NCI-H2227 treated with DMSO at 0.1 percent for 48 hours (cell line): ENCODE measurements around the gene SORL1.

Experiments used
- DNase-seq: peaks from one replicate; lab custom pipeline; 2025; lab: John Stamatoyannopoulos, UW

Gene SORL1

GRCh38 chr11:121535129-121535796 lies 83.1 kb downstream of the SORL1 start:
- no peak for DNase-seq

GRCh38 chr11:121536126-121536525 lies 84.0 kb downstream of the SORL1 start:
- no peak for DNase-seq

GRCh38 chr11:121538054-121538453 lies 85.9 kb downstream of the SORL1 start:
- no peak for DNase-seq

- DNase-seq: no peak
Observed at GRCh38 chr11:121539000-121539399, 86.9 kb downstream of the SORL1 start.

- DNase-seq: no peak
Observed at GRCh38 chr11:121540627-121541026, 88.5 kb downstream of the SORL1 start.

GRCh38 chr11:121543836-121544380 lies 91.8 kb downstream of the SORL1 start:
- DNase-seq: no peak

- no peak for DNase-seq
Observed at GRCh38 chr11:121544956-121545355, 92.8 kb downstream of the SORL1 start.

GRCh38 chr11:121547574-121547973 lies 95.5 kb downstream of the SORL1 start:
- DNase-seq: no peak

GRCh38 chr11:121550247-121551030 lies 98.3 kb downstream of the SORL1 start:
- DNase-seq: no peak

- no peak for DNase-seq
Observed at GRCh38 chr11:121551463-121551862, 99.3 kb downstream of the SORL1 start.

- no peak for DNase-seq
Observed at GRCh38 chr11:121552154-121552553, 100.0 kb downstream of the SORL1 start.

- DNase-seq: no peak
Observed at GRCh38 chr11:121552644-121553043, 100.5 kb downstream of the SORL1 start.

GRCh38 chr11:121553389-121553788 lies 101.3 kb downstream of the SORL1 start:
- no peak for DNase-seq

GRCh38 chr11:121553806-121554205 lies 101.7 kb downstream of the SORL1 start:
- no peak for DNase-seq

GRCh38 chr11:121554552-121554951 lies 102.4 kb downstream of the SORL1 start:
- DNase-seq: peak; percentile 33

GRCh38 chr11:121555121-121555520 lies 103.0 kb downstream of the SORL1 start:
- DNase-seq: no peak

GRCh38 chr11:121556937-121557336 lies 104.8 kb downstream of the SORL1 start:
- DNase-seq: no peak

- no peak for DNase-seq
Observed at GRCh38 chr11:121557348-121557747, 105.2 kb downstream of the SORL1 start.

- DNase-seq: no peak
Observed at GRCh38 chr11:121559606-121560200, 107.6 kb downstream of the SORL1 start.

- no peak for DNase-seq
Observed at GRCh38 chr11:121560236-121560635, 108.1 kb downstream of the SORL1 start.

GRCh38 chr11:121561240-121561639 lies 109.1 kb downstream of the SORL1 start:
- no peak for DNase-seq

- DNase-seq: no peak
Observed at GRCh38 chr11:121561716-121562115, 109.6 kb downstream of the SORL1 start.

GRCh38 chr11:121563003-121563402 lies 110.9 kb downstream of the SORL1 start:
- DNase-seq: no peak
